Left lung (tissue), 10 donors: ENCODE data around the gene SNAP29. TPM values are rescaled to one million over a fixed set of nuclear protein-coding genes. Genes with fewer than 3 reads are reported as not detected.

ENCODE experiments used
- ATAC-seq: fragments of 200-7000 bp; cut with Tn5 transposase; one replicate; pipeline ENCODE4 v1.9.1; 2020; ENCODE audit warnings: moderate library complexity
- DNase-seq, 4 donors: peaks; one replicate each; pipeline ENCODE4 v3.0.0-alpha.2; 2013 to 2020
- H3K27ac ChIP-seq, 2 donors: fragments of 200-600 bp; sonication (generic) in 1 of 2; one replicate each; pipeline versions ENCODE4 v1.5.0 to v1.8.0; 2020 to 2021
- H3K27me3 ChIP-seq, 2 donors: fragments of 200-600 bp; sonication (generic) in 1 of 2; one replicate each; pipeline versions ENCODE4 v1.5.0 to v1.8.0; 2020 to 2021
- H3K36me3 ChIP-seq, 2 donors: fragments of 200-600 bp; sonication (generic) in 1 of 2; one replicate each; pipeline versions ENCODE4 v1.5.0 to v1.8.0; 2020 to 2021
- H3K4me1 ChIP-seq, 2 donors: fragments of 200-600 bp; one replicate each; pipeline ENCODE4 v1.8.0; 2021
- H3K4me3 ChIP-seq, 2 donors: fragments of 200-600 bp; sonication (generic) in 1 of 2; one replicate each; pipeline versions ENCODE4 v1.5.0 to v1.8.0; 2020 to 2021; ENCODE audit warnings: mild to moderate bottlenecking in 1 of 2
- H3K9me3 ChIP-seq, 2 donors: fragments of 200-600 bp; sonication (generic) in 1 of 2; one replicate each; pipeline versions ENCODE4 v1.5.0 to v1.8.0; 2020 to 2021
- CTCF ChIP-seq, 2 donors: fragments of 200-600 bp; sonication (generic) in 1 of 2; IDR thresholded peaks; one replicate each; pipeline versions ENCODE4 v1.5.0 to v1.8.0; 2021; ENCODE audit warnings: antibody characterized with exemption in 2 of 2
- intact Hi-C, 2 donors: fragments of 100-400 bp; cut with DNase I; formaldehyde crosslinking; loops; one replicate each; pipeline versions ENCODE4 v1.11.2 to v1.14.2; 2022
- polyA plus RNA-seq, 6 donors: library from polyadenylated mRNA; unstranded; fragments of 120-200 nt; gene quantifications; one replicate each; pipeline ENCODE4 v1.2.1, GENCODE V29; 2013; ENCODE audit not compliant: insufficient read length in 6 of 6
- total RNA-seq, 2 donors: library from RNA; stranded (reverse); fragmentation: NEBNext Ultra II Directional; extraction: Animal tissue kit (Norgen Biotek cat#: 25700); gene quantifications; one replicate each; pipeline ENCODE4 v1.2.1, GENCODE V29; 2021
- donor health status: DM: no; HTN: yes; CAD: no.
- donor health status: DM: no; HTN: no; CAD: no.

The SNAP29 gene
- total and polyA plus RNA-seq, 8 donors, result 25.4 to 33.2 (median 29.7) TPM

- TF ChIP-seq CTCF (IDR thresholded peaks at IDR 0.05), result no peak
- no peaks in the 10 kb centered on the region for H3K9me3 ChIP-seq
- peak overlapping the region in 1 of 2 donors; percentile 61 for H3K27ac ChIP-seq
- DNase-seq, result no peak
- no peak for ATAC-seq
- H3K27me3 ChIP-seq, result no peaks in the 10 kb centered on the region
- peaks cover 8 to 11% of the 10 kb centered on the region in 2 donors for H3K4me1 ChIP-seq
- intact Hi-C loops, result no loop called here
- peaks cover 0 to 94% of the 10 kb centered on the region in 2 donors for H3K36me3 ChIP-seq
- no peak overlapping the region for H3K4me3 ChIP-seq
Observed at GRCh38 chr22:20885017-20885556, 26.3 kb downstream of the SNAP29 start.

DNA sequence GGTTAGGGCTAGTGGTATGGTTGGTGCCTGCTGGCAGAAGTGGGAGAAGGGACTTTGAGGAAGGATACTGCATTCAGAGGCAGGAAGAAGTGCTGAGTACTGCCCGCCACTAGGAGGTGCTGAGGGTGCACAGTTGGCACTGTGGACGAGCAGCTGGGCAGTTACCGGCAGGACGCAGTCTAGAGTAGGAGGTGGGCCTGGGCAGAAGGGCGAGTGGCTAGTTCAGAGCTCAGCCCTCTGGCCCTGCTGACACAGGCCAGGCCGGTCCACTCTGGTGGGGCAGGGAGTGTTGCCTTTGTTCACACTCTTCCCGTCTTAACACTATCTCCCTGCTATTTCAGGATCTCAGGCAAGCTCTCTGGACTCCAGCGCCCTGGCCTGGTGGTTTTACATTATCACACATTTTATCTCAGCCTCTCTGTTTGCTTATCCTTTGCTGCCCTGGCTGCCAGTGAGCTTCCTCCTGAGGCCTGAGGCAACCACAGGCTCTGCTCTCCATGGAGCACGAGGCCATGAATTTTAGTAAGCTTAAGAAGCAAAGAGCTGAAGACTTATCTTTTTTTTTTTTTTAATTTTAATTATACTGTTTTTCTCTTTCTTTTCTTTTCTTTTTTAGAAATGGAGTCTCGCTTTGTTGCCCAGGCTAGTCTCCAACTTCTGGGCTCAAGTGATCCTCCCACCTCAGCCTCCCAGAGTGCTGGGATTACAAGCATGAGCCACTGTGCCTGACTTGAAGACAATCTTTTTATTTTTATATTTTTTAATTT lies 26.9 kb downstream of the SNAP29 start:
- no peak overlapping the region for H3K4me3 ChIP-seq
- H3K4me1 ChIP-seq, result peaks cover 8 to 11% of the 10 kb centered on the region in 2 donors
- peak; percentile 31 to 92 (median 80) for DNase-seq
- H3K36me3 ChIP-seq, result peaks cover 0 to 95% of the 10 kb centered on the region in 2 donors
- peak; percentile 99 for ATAC-seq
- TF ChIP-seq CTCF (IDR thresholded peaks at IDR 0.05), result peak; percentile 85 to 86
- H3K27me3 ChIP-seq, result no peaks in the 10 kb centered on the region
- H3K27ac ChIP-seq, result peak overlapping the region; percentile 7 to 61
- intact Hi-C loops, result no loop called here
- H3K9me3 ChIP-seq, result no peaks in the 10 kb centered on the region

- Histone ChIP-seq H3K9me3 (no peaks in the 10 kb centered on the region), H3K27ac (no peak overlapping the region), H3K36me3 (peaks cover 0 to 79% of the 10 kb centered on the region in 2 donors), H3K4me3 (no peak overlapping the region), H3K4me1 (peaks cover 8 to 11% of the 10 kb centered on the region in 2 donors), H3K27me3 (no peaks in the 10 kb centered on the region)
- DNase-seq (no peak), ATAC-seq (no peak)
- intact Hi-C loops, result no loop called here
- TF ChIP-seq CTCF (IDR thresholded peaks at IDR 0.05), result no peak
Observed at GRCh38 chr22:20887375-20887774, 28.6 kb downstream of the SNAP29 start.

DNA sequence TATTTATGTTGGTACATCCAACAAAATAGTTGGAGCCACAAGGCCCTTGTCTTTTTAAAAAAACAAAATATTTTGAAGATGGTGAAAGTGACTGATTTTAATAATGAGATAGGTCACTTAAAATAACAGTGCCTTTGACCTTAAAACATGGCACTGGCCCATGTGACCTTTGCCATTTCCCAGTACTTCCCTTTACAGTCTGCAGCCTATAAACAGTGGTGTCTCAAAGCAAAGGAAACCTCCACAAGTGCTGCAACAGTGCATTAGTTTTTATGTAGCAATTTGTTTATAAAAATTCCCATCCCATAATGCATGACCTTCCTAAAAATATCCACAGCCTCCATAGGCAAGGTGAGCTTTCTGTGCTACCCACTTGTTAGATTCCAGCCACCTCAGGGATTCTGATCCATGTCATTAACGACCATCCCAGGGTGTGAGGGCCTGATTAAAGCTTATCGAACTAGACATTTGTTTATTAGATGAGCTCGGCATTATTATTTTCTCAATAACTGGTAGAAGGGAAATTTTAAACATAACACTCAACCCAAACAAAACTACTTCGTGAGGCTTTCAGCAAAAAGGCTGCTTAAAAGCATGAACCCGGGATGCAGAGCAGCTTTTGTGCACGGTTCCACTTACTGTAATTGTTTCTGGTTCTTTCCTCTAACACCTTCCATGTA lies 30.4 kb downstream of the SNAP29 start:
- no peaks in the 10 kb centered on the region for H3K9me3 ChIP-seq
- peaks cover 0 to 61% of the 10 kb centered on the region in 2 donors for H3K36me3 ChIP-seq

More for the DNA sequence above, 30.4 kb downstream of the SNAP29 start:
- no peak for ATAC-seq
- no peak for DNase-seq
- intact Hi-C loops, result no loop called here
- Histone ChIP-seq H3K27me3 (no peaks in the 10 kb centered on the region), H3K4me1 (peaks cover 8 to 11% of the 10 kb centered on the region in 2 donors), H3K4me3 (no peak overlapping the region), H3K27ac (no peak overlapping the region)
- no peak for TF ChIP-seq CTCF (IDR thresholded peaks at IDR 0.05)
